Measurements from ENCODE around the gene PSKH1.
"Not testable (repeated sequence)": the region's sequence is repeated elsewhere in the genome, so short reads cannot be mapped to it uniquely, and the experiment has no call there.

The PSKH1 gene

DNA sequence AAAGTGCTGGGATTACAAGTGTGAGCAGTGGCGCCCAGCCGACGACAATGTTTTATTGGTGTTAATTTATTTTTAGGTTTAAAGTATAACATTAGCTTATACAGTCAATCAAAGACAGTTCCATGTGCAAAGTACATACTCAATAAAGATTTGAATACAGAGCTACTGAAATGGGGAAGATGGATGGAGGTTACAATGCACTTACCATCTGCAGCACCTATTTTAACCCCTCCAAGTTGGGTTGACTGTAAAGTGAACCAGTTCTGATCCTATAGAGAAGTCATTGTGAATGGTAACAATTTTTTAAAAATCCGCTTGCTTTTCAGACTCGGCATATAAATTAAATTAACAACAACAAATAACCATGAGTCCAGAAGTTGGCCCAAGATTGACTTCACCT, 679 bp upstream of the PSKH1 start:
- DNase-seq, result no peak

DNA sequence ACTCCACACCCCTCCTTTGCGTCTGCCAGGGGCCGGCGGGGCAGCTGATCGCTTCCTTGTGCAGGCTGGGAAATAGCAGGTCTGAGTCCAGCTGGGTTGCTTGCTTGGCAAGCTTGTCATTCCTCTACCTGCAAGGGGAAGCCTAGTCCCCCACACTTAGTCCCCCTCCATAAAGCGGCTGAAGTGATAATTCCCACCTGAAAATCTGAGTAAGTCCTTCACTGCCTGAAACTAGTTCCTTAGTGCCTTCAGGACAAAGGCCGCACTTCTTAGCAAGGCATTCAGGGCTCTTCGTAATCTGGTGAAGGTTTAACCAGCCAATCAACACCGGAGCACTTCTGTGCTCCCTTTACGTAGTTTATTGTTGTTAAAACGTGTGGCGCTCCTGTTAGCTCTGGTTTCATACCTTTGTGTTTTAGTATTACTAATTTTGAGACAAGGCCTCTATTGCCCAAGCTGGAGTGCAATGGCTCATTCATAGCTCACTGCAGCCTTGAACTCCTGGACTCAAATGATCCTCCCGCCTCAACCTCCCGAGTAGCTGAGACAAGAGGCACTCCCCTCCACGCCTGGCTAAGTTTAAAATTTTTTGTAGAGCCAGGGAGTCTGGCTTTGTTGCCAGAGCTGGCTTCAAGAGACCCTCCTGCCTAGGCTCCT, 817 bp downstream of the PSKH1 start:
- DNase-seq, result no peak

DNA sequence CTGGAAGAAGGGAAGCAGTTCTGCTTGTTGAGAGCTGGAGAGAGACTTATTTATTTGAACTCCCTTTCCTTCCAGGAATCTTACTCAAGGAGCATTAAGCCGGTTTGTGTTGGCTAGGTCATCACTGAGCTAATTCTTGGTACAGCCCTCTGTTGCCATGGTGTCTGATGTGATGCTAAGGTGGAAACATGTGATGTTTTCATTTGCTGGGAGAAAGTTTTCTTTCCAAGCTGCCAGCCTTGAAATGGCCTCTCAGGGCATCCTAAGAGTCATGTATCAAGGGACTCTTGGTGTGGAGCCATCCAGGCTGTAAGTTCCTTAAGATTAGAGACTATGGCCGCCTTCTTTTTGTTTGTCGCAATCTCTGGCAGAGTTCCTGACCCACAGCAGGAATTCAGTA, 4.2 kb downstream of the PSKH1 start:
- no peak for DNase-seq

DNA sequence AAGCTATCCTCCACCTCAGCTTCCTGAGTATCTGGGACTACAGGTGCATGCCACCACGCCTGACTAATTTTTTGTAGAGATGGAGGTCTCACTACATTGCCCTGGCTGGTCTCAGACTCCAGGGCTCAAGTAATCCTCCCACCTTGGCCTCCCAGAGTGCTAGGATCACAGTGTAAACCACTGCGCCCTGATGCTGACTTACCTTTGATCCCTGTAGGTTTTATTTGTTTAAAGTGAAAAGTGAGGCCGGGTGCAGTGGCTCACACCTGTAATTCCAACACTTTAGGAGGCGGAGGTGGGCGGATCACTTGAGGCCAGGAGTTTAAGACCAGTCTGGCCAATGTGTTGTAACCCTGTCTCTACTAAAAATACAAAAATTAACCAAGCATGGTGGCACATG, 8.7 kb downstream of the PSKH1 start:
- no peak for DNase-seq

DNA sequence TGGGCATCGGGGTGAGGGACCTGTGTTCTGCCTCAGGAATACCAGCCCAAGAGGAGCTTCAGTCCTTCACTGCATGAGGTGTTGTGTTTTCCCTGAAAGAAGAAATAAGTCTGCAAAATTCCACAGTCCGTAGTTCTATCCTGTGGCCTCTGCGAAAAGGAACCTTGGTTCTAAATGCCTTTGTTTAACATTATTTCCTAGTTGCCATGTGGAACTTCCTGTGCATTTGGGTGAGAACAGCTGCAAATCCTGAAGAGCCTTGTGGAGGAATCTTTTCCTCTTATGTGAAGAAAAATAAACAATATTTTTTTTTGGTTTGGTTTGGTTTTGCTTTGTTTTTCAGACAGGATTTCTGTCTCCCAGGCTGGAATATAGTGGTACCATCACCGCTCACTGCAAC, 9.8 kb downstream of the PSKH1 start:
- DNase-seq, result no peak

DNA sequence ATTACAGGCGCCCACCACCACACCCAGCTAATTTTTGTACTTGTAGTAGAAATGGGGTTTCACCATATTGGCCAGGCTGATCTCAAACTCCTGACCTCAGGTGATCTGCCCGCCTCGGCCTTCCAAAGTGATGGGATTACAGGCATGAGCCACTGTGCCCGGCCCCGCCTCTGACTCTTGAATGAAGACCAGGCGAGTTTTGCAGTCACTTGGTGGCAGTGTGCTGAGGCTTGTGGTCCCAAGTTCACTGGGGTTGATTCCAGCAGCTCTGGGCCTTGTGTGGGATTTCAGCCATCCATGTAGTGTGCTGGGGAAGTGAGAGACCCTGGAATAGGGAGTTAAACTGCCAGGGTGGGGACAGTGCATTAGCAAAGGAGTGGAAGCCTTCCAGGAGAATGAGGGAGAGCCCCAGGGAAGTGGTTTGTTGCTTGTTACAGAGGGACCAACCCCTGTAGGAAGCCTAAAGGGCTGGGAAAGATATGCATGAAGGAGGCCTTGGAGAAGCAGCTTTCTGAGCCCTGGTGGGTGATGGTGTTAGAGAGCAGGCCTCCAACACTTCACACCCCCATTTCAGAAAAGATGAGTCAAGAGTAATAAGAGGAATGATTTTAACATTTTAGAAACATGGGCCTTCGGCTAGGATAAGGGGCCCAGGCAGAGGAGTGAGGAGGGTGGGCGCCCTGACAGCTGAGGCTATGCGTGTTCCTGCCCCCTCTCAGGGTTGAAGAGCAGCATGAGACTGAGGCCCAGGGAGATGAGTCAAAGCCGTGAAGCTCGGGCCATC, 14.5 kb downstream of the PSKH1 start:
- DNase-seq, result no peak

DNA sequence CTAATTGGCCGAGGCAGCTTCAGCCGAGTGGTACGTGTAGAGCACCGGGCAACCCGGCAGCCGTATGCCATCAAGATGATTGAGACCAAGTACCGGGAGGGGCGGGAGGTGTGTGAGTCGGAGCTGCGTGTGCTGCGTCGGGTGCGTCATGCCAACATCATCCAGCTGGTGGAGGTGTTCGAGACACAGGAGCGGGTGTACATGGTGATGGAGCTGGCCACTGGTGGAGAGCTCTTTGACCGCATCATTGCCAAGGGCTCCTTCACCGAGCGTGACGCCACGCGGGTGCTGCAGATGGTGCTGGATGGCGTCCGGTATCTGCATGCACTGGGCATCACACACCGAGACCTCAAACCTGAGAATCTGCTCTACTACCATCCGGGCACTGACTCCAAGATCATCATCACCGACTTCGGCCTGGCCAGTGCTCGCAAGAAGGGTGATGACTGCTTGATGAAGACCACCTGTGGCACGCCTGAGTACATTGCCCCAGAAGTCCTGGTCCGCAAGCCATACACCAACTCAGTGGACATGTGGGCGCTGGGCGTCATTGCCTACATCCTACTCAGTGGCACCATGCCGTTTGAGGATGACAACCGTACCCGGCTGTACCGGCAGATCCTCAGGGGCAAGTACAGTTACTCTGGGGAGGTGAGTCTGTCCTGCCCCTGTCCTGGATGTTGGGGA, 16.1 kb downstream of the PSKH1 start:
- DNase-seq, result no peak

DNA sequence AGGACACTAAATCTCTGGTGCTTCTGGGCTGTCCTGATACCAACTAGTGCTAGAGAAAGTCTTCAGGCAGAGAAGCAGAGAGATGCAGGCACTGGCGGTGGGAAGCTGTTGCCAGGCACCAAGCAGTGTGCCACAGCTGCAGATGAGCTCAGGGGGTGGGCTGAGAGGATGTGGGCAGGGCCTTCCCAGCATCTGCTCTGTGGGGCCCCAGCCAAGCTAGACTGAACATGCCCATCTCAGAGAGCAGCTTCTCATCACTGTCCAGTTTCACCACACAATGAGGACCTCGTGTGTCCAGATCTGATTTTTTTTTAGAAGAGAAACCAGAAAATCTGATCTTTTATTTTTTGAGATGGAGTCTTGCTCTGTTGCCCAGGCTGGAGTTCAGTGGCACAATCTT, 17.1 kb downstream of the PSKH1 start:
- DNase-seq, result no peak

DNA sequence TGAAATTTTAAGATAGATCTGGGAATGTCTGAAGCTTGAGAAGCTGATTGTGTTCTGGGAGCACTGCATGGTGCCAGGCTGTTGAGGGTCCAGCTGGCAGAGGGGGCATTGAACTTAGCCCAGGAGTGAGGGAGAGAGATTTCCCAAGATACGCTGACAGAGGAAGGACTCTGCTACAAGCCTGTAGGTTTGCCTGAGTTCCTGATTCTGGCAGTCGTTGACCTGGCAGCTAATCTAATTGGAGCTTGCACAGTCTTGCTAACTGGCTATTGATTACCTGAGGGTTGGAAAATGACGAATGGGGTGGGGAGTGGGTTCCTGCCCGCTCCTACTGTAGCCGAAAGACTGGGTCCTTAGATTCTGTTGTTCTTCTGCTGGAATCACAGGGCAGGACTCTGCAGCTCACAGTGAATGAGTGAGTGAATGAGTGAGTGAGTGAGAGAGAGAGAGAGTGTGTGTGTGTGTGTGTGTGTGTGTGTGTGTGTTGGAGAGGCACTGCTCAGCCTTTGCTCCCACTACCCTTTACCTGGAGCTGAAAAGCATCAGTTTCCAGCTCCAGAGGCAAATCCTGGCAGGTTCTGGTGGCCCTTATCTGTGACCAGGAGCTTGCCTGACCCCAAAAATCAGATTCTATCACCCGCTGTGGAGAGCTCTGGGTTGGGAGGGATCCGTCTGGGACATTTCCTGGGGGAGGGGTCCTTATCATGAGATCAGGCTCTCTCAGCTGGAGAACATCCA, 21.9 kb downstream of the PSKH1 start:
- DNase-seq, result no peak

DNA sequence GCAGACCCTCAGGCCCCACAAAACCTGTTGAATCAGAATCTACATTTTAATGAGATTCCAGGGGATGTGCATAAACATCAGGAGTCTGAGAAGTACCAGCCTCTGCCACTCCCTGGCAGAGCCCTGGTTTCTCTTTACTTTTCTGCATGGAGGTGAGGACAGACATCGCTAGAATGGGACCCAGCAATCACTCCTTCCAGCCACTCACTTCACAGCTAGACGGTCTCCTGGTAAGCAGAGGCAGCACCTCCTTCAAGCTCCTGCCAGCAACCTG, 22.4 kb downstream of the PSKH1 start:
- DNase-seq, result not testable (repeated sequence)

DNA sequence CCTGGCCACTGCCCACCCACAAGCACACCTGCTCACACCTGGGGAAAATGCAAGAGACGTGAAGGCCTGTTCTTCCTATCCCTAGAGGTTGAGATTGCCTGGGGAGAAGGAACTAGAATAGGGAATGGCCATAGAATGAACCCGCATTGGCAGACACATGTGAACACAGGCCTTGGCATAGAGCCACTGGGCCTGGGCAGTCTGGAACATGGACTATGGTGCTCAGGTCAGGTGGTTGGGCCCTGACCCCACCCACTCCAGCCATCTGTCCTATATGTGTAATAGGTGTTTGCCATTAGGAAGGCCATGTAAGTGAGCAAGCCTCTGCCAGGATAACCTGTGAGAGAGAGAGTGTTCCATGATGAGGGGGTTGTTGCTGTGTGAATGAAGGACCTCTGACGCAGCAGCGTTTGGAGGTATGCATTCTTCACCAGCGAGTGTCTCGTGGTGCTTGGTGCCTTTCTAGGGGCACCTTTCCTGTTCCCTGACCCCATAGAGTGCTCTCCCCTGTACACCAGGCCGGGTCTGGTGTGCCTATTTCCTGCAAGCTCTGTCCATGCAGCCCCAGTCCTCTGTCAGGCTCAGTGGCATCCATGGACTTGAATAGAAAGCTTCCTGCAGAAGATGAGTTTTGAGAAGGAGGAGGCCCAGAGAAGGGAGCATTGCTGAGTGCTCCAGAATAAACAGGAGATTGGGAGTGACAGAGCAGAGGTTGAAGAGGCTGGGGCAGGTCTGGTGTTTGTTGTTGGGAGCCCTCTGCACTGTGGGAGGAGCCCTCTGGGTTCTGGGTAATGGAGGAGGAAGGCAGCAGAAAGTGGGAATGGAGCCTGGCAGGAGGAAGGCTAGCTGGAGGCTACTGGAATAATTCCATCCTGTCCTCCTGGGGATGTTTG, 23.0 kb downstream of the PSKH1 start:
- DNase-seq, result no peak

DNA sequence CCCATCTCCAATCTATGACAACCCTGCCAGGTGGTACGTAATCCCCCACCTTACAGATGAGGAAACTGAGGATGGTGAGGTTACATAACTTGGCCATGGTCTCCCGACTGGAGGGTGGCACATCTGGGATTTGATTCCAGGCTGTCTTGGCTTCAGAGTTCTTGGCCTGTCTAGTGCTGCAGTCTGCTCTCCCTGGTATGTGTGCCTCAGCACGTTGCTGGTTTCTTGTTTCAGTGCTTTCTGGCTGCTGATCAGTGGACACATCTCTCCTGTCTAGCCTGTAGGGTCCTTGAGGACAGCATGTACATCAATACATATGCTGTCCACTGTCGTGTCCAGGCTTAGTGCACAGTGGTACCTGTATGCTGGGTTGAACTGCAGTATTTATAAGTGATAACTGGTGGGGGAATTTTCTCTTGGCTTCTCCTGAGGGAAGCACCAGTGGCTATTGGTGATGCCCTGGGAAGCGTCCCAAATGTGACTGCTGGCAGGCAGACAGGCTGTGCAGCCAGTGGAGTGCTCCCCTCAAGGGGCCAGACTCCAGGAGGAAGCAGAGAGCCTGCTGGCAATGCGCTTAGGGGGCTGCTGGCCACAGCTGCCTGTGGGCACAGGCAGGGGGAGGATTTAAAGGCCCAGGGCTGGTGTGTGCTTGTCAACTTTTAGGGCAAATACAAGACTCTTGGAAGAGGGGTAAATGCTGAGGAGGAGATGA, 24.2 kb downstream of the PSKH1 start:
- no peak for DNase-seq

DNA sequence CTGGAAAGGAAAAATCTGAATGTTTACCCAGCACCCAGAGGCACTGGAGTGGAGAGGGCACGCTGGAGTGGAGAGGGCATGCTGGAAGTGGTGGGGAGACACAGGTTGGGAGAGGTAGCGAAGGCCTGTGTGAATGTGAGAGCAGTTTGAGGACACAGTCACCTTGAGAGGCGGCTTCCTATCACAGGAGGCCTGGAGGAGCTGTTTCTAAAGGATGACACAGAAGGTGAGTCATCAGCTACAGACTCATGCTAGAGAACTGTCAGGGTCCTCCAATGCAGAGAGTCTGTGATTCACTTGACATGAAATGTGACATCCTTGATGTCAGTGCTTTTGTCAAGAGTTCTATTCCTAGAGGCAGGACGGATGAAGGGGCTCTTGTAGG, 24.8 kb downstream of the PSKH1 start:
- no peak for DNase-seq

DNA sequence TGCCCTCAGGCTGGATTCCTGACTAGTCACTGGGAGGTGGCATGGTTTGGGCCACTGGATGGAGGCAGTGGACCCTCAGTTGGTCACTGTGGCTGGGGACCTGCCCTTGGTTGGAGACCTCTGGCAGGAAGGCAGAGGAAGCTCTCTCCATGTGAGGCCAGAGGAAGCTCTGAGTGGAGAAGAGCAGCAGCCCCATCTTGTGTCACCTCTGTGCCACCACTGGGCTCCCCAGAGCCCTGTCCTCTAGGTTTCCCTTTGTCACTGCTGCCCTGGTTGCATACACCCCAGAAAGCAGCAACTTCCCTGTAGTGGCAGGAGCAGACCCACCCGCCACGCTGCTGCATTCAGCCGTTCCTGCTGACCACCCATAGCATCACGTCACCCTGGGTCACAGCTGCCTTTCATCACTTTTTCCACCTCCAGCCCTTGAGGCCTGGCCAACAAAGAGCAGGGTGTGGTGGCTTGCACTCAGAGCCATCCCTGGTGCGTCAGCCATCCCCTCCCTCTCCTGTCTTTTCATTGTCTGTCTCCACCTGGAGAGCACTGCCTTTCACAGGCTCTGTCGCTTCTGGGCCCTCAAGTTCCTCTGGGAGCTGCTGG, 26.7 kb downstream of the PSKH1 start:
- DNase-seq, result no peak

DNA sequence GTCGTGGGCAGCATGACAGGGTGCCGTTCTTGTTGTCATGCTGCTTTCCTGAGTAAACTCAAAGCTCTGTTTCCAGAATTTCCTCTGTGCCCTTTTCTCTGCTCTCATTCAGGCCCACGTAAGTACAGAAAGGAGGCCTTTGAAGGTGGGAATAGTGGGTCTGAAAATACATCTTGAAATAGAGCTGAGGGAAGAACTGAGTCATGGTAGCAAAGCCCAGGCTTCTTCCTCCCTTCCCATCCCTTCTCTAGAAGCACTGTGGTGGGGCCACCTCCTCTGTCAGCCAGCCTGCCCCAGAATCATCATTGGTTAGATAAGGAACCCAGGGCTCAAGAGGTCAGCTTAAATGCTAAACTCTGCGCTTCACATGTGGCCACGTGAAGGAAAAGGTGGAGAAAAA, 29.2 kb downstream of the PSKH1 start:
- no peak for DNase-seq

DNA sequence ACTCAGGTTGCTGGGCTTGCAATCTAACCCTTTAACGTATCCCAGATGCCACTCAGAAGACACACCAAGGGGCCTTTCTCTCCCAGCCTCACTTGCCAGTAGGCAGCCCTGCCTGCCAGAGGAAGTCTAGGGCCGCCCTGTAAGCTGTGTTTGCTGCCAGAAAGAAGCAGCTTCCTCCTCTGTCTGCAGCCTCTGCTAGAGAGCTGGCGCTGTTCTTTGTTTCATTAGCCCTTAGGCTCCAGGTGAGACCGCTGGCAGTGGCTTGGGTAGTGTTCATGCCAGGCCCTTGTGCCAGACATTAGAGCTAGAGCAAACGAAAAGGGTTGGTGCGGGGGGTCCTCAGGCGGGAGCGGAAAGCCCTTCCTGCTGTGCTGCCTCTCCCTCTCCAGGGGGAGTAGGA, 29.7 kb downstream of the PSKH1 start:
- DNase-seq, result no peak

DNA sequence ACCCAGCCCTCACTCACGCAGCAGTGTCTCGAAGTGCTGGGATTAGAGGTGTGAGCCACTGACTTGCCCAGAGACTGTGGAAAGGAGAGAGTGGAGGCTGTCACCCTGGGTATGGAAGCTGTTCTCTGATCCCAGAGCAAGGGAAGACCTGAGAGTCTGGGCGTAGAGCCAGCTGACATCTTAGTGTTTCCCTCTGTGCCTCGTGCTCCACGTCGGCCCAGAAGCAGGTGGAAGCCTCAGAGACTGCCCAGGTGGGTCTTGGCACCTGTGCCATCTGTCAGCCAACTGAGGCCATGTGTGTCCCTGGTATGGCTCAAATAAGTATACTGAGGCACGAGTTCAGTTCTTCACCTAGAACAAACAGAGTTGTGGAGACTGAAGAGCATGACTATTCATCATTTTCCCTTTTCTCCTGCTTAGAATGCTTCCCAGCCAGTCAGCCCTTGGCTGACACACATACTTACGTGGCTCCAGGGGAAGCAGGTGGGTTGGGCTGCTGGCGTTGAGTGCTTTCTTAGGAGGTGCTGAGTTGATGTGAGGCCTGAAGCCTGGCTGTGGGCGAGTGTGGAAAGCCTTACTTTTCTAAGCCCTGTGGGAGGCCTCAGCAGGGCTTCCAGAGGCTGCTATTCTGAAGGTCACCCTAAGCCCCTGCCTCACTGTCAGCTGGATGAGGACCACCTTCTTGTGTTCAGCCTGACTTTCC, 30.5 kb downstream of the PSKH1 start:
- no peak for DNase-seq

DNA sequence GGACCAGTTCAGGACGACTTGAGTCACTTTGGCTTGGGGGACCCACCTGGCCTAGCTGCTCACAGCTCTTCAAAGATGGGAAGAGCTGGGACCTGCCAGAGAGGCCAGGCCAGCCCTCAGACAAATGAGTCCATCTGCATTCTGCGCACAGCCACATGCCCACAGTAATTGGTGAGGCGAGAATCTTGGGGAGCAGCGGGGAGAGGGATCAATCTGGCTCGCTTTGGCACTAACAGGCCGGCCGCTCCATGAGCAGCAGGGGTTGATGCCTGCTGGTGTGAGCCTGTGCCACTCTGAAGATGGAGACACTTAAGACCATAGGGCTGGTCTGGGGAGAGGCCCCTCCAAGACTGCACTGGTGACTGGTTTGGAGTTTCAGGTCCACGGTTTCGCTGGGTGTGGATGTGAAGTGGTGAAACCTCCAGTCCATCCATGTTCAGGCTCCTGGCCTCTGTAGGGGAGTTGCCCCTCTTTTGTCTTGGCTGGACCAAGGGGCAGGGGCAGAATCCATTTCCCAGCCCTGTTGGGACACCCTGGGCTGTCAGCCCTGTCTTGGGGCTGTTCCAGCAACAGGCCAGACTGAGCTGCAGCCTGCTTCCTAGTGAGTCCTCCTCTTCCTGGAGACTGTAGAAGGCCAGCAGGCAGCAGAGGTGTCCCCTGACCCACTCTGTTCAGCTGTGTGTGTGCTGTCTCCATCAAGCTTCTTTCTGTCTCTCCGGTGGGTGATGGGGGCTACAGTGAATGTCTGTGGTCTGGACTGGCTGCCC, 31.3 kb downstream of the PSKH1 start:
- no peak for DNase-seq

DNA sequence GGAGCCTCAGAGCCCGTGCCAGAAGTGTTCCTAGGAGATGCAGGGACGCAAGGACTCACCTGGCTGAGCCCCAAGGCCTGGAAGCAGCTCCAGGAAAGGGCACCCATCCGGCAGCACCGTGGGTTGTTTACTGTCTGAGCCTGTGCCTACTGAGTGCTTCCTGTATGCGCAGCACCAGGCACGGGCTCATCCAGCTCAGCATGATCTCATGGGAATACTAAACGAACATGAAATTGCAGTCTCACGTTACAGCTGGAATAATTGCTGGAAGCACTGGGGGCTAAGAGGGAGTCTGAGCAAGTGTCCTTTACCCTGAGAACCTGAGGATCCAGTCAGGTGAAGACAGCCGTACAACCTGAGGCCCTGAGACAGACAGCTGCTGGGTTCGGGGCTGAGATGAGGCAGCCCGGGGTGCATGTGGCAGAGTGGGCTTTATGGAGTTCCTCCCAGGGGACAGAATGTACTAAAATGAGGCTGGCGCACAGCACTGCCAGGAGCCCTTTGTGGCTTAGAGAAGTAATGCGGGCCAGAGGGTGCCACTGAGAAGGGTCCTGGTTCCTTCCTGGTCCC, 33.2 kb downstream of the PSKH1 start:
- DNase-seq, result peak in 1 of 2 experiments; percentile 22
